Mesenchymal stem cell (in vitro differentiated cells and primary cell): ENCODE data around the gene EPAS1.

Experiments used
- DNase-seq: peaks from one replicate; pipeline ENCODE4 v3.0.0-alpha.2; 2013
- H2AFZ ChIP-seq: one replicate; pipeline ENCODE4 v1.6.1; 2013; ENCODE audit warnings: low read depth, mild to moderate bottlenecking, control low read depth, inconsistent platforms, low read length, moderate library complexity
- H2AK5ac ChIP-seq: 2 replicates; pipeline ENCODE4 v1.6.1; 2013; ENCODE audit warnings: low read length, moderate library complexity, mild to moderate bottlenecking, inconsistent platforms; ENCODE audit not compliant: severe bottlenecking
- H2BK120ac ChIP-seq: one replicate; pipeline ENCODE4 v1.6.1; 2013; ENCODE audit warnings: low read depth, mild to moderate bottlenecking, inconsistent platforms, low read length, moderate library complexity
- H2BK12ac ChIP-seq, 2 experiments: one replicate each; pipeline ENCODE4 v1.6.1; 2013; ENCODE audit warnings: inconsistent platforms in 2 of 2, low read length in 2 of 2, mild to moderate bottlenecking in 2 of 2, moderate library complexity in 2 of 2, control low read depth in 1 of 2
- H2BK15ac ChIP-seq: one replicate; pipeline ENCODE4 v1.6.1; 2013; ENCODE audit warnings: mild to moderate bottlenecking, low read depth, inconsistent platforms; ENCODE audit not compliant: poor library complexity, severe bottlenecking
- H2BK5ac ChIP-seq: 2 replicates; pipeline ENCODE4 v1.6.1; 2013; ENCODE audit warnings: low read depth, mild to moderate bottlenecking, low read length, control low read depth, inconsistent platforms; ENCODE audit not compliant: poor library complexity, severe bottlenecking
- H3K14ac ChIP-seq, 2 experiments: one replicate each; pipeline ENCODE4 v1.6.1; 2013; ENCODE audit warnings: inconsistent platforms in 2 of 2, low read length in 2 of 2, control low read depth in 1 of 2, mild to moderate bottlenecking in 1 of 2, moderate library complexity in 1 of 2
- H3K18ac ChIP-seq, 2 experiments: one replicate each; pipeline ENCODE4 v1.6.1; 2013; ENCODE audit warnings: inconsistent platforms in 2 of 2, low read length in 2 of 2, control low read depth in 1 of 2, low read depth in 1 of 2, mild to moderate bottlenecking in 1 of 2
- H3K23ac ChIP-seq, 2 experiments: one replicate each; pipeline ENCODE4 v1.6.1; 2013; ENCODE audit warnings: inconsistent platforms in 2 of 2, low read length in 2 of 2, mild to moderate bottlenecking in 2 of 2, moderate library complexity in 2 of 2, control low read depth in 1 of 2
- H3K27ac ChIP-seq: 2 replicates; pipeline ENCODE4 v1.5.1; 2013; ENCODE audit warnings: mild to moderate bottlenecking, moderate library complexity, low read length, control low read depth, inconsistent platforms; ENCODE audit not compliant: poor library complexity, severe bottlenecking
- H3K27me3 ChIP-seq, 2 experiments: 2 replicates each; pipeline versions ENCODE4 v1.6.1 to v1.7.0; 2013; ENCODE audit warnings: low read length in 2 of 2, mild to moderate bottlenecking in 2 of 2, moderate library complexity in 2 of 2, control low read depth in 1 of 2, inconsistent platforms in 1 of 2; ENCODE audit not compliant: control insufficient read depth in 1 of 2, insufficient read depth in 1 of 2
- H3K36me3 ChIP-seq, 2 experiments: 2 replicates each; pipeline versions ENCODE4 v1.6.1 to v1.7.0; 2013; ENCODE audit warnings: low read length in 2 of 2, control low read depth in 1 of 2, inconsistent platforms in 1 of 2, low read depth in 1 of 2, mild to moderate bottlenecking in 1 of 2; ENCODE audit not compliant: insufficient read depth in 2 of 2, control insufficient read depth in 1 of 2
- H3K4ac ChIP-seq, 2 experiments: one replicate each; pipeline ENCODE4 v1.6.1; 2013; ENCODE audit warnings: inconsistent platforms in 2 of 2, low read length in 2 of 2, mild to moderate bottlenecking in 2 of 2, moderate library complexity in 2 of 2, control low read depth in 1 of 2, low read depth in 1 of 2
- H3K4me1 ChIP-seq: 2 replicates; pipeline ENCODE4 v1.6.1; 2013; ENCODE audit warnings: low read depth, low read length, control low read depth; ENCODE audit not compliant: control insufficient read depth, insufficient read depth
- H3K4me2 ChIP-seq: 2 replicates; pipeline ENCODE4 v1.6.1; 2013; ENCODE audit warnings: low read length, mild to moderate bottlenecking, inconsistent platforms; ENCODE audit not compliant: poor library complexity, severe bottlenecking
- H3K4me3 ChIP-seq, 2 experiments: 2 replicates each; pipeline versions ENCODE4 v1.5.1 to v1.7.0; 2013; ENCODE audit warnings: low read length in 2 of 2, mild to moderate bottlenecking in 2 of 2, control low read depth in 1 of 2, low read depth in 1 of 2; ENCODE audit not compliant: insufficient read depth in 1 of 2
- H3K79me1 ChIP-seq: replicated peaks from 2 replicates; pipeline ENCODE4 v1.6.1; 2013; ENCODE audit warnings: mild to moderate bottlenecking, control low read depth, low read length, inconsistent platforms; ENCODE audit not compliant: poor library complexity, severe bottlenecking
- H3K9ac ChIP-seq: 2 replicates; pipeline ENCODE4 v1.7.0; 2013; ENCODE audit warnings: mild to moderate bottlenecking, low read length, moderate library complexity
- H3K9me3 ChIP-seq: 2 replicates; pipeline ENCODE4 v1.7.0; 2013; ENCODE audit warnings: mild to moderate bottlenecking, low read length; ENCODE audit not compliant: control insufficient read depth
- H4K8ac ChIP-seq: one replicate; pipeline ENCODE4 v1.6.1; 2013; ENCODE audit warnings: inconsistent platforms, mild to moderate bottlenecking, low read length, moderate library complexity
- H4K91ac ChIP-seq: one replicate; pipeline ENCODE4 v1.6.1; 2013; ENCODE audit warnings: mild to moderate bottlenecking, low read length, inconsistent platforms
- WGBS: methylation state at CpG from one replicate; pipeline ENCODE4 v1.1.7; 2013; ENCODE audit warnings: mixed read lengths; 5-methylcytosine and 5-hydroxymethylcytosine counted together

The EPAS1 gene

DNA sequence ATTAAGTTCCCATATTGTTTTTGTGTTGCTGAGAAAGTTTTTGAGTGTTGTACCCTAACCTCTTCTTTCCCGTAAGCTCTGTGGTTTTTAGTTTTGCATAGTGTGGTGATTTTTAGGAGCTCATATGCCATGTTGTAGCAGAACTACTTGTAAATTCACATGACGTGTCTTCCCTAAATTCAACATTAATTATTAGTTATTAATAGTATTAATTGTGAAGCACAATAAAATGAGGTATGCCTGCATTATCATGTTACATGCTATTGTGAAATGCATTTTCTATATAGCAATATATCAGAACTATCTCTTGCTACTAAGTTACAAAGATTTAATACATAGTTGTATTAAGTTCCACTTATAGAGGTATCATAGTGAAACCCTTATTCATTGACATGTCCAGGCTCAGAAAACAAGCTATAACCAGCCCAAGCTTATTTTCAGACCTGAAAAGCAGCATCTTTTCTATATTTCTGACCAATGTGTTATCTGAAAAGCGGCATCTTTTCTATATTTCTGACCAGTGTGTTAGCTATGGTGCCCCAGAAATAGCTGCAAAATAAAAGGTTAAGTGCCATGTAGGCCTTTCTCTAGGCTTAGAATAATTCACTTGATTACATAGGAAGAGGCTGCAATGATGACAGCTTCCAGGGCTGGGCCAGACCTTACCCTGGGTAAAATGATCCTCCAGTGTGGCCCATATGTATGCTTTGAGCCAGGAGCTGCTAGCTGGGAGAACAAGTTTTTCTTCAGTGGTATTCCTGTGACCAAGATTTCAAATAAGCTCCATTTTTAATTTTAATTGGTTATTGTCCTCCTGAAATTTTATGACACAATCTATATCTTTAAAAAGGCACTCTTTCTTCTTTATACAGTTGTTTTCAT, 21.6 kb downstream of the EPAS1 start:
- Histone ChIP-seq H2BK12ac (no peak overlapping the region), H3K4me1 (peaks cover 12% of the 10 kb centered on the region), H4K8ac (no peak overlapping the region), H3K36me3 (no peaks in the 10 kb centered on the region), H3K18ac (no peak overlapping the region), H3K9ac (no peak overlapping the region), H3K27me3 (no peaks in the 10 kb centered on the region), H3K23ac (no peak overlapping the region), H4K91ac (no peak overlapping the region), H3K4ac (no peak overlapping the region), H3K4me2 (no peak overlapping the region), H3K4me3 (no peak overlapping the region), H3K14ac (no peak overlapping the region), H2BK120ac (no peak overlapping the region), H2BK15ac (no peak overlapping the region), H3K27ac (no peak overlapping the region), H2AFZ (no peak overlapping the region), H2AK5ac (no peak overlapping the region), H3K79me1 (peaks cover 14% of the 10 kb centered on the region), H2BK5ac (no peak overlapping the region), H3K9me3 (no peaks in the 10 kb centered on the region)
- DNase-seq = no peak
- 100% methylated on average over 2 of the region's 3 CpGs for WGBS

DNA sequence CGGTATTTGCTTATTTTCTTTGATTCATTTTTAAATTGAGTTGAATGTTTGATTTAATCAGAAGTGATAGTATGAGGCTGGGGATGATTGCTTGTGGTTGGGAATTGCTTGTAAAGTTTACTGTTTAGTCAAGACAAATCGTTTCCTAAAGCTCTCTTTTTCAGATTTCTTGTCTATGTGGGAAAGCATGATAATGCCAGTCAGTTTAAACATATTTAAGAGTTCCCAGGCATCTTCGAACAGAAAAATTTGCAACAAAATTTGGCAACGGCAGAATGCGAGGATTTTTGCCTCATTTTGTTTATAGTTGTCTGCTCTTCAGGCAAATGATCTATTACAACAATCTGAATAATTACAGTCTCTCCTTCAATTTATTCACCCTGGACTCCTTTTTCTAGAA, 22.5 kb downstream of the EPAS1 start:
- peak overlapping the region; percentile 65 for H3K9ac ChIP-seq
- no peak overlapping the region for H2BK120ac ChIP-seq
- H3K23ac ChIP-seq = no peak overlapping the region
- H2BK12ac ChIP-seq = no peak overlapping the region
- no peak overlapping the region for H3K4me2 ChIP-seq
- peaks cover 12% of the 10 kb centered on the region for H3K79me1 ChIP-seq
- peak overlapping the region in 1 of 2 experiments; percentile 34 for H3K4me3 ChIP-seq
- DNase-seq = no peak
- no peak overlapping the region for H3K27ac ChIP-seq
- H3K4me1 ChIP-seq = peaks cover 11% of the 10 kb centered on the region
- 91% methylated on average over 5 of the region's 5 CpGs for WGBS
- no peak overlapping the region for H4K91ac ChIP-seq
- no peak overlapping the region for H3K18ac ChIP-seq
- H3K36me3 ChIP-seq = no peaks in the 10 kb centered on the region
- H4K8ac ChIP-seq = no peak overlapping the region
- H2BK5ac ChIP-seq = no peak overlapping the region
- H2AK5ac ChIP-seq = no peak overlapping the region
- no peak overlapping the region for H3K4ac ChIP-seq
- no peak overlapping the region for H2AFZ ChIP-seq
- H2BK15ac ChIP-seq = no peak overlapping the region
- no peaks in the 10 kb centered on the region for H3K9me3 ChIP-seq
- H3K14ac ChIP-seq = no peak overlapping the region
- H3K27me3 ChIP-seq = no peaks in the 10 kb centered on the region

DNA sequence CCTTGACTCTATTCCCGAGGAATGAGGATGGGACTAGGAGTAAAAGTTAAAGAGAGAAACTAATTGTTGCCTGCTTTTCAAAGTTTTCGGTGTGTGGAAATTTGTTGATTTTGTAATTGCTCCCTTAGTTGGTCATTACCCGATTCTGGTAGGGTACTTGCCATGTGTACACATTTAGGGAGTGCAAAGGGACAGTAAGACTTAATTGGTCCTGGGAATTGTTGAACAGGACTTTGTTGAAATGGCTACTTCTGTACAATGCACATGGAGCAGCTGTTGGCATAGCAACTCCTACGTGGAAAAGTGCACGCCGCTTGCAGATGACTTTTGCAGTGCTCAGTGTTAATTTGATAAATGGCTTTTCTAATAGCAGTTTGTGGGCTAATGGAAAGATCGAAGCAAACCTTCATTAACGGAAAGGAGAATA, 22.9 kb downstream of the EPAS1 start:
- Histone ChIP-seq H2BK15ac (no peak overlapping the region), H3K27ac (no peak overlapping the region), H2AK5ac (no peak overlapping the region), H3K27me3 (no peaks in the 10 kb centered on the region), H3K18ac (no peak overlapping the region), H3K23ac (no peak overlapping the region), H3K9ac (peak overlapping the region; percentile 65), H3K4me3 (peak overlapping the region in 1 of 2 experiments; percentile 34), H2BK5ac (no peak overlapping the region), H3K4me2 (no peak overlapping the region), H3K4ac (no peak overlapping the region), H4K91ac (no peak overlapping the region), H3K9me3 (no peaks in the 10 kb centered on the region), H3K79me1 (peaks cover 14% of the 10 kb centered on the region), H2BK120ac (no peak overlapping the region), H3K4me1 (peaks cover 6% of the 10 kb centered on the region), H4K8ac (no peak overlapping the region), H2AFZ (no peak overlapping the region), H3K36me3 (no peaks in the 10 kb centered on the region), H2BK12ac (peak overlapping the region in 1 of 2 experiments; percentile 15), H3K14ac (no peak overlapping the region)
- DNase-seq = peak; percentile 45
- 85% methylated on average over 8 of the region's 8 CpGs for WGBS

DNA sequence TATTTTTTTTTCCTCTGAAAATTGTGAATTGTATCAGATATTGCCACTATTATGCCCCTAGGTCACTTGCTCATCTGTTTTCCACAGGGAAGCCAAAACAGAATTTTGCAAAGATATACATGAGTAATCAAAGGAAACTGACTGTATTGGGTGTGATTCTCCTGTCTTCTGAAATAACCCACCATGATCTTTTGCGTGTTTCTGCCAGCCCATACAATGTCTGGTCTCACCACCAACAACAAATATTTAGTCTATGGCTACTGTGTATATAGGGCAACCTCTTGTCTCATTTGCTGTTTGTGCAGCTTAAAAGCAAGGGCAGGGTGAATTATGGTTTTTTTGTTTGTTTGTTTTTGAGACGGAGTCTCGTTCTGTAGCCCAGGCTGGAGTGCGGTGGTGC, 26.5 kb downstream of the EPAS1 start:
- H2BK15ac ChIP-seq = no peak overlapping the region
- 100% methylated on average over 1 of the region's 4 CpGs for WGBS
- no peak overlapping the region for H3K9ac ChIP-seq
- no peaks in the 10 kb centered on the region for H3K36me3 ChIP-seq
- H3K18ac ChIP-seq = no peak overlapping the region
- H3K23ac ChIP-seq = no peak overlapping the region
- DNase-seq = peak; percentile 44
- H2AK5ac ChIP-seq = no peak overlapping the region
- H3K4me1 ChIP-seq = peaks cover 3% of the 10 kb centered on the region
- no peak overlapping the region for H3K4me2 ChIP-seq
- H3K4me3 ChIP-seq = no peak overlapping the region
- H4K91ac ChIP-seq = no peak overlapping the region
- H3K27ac ChIP-seq = no peak overlapping the region
- no peak overlapping the region for H4K8ac ChIP-seq
- no peak overlapping the region for H2BK12ac ChIP-seq
- no peak overlapping the region for H2AFZ ChIP-seq
- H3K9me3 ChIP-seq = no peaks in the 10 kb centered on the region
- H2BK120ac ChIP-seq = no peak overlapping the region
- no peak overlapping the region for H2BK5ac ChIP-seq
- no peak overlapping the region for H3K14ac ChIP-seq
- no peak overlapping the region for H3K4ac ChIP-seq
- peaks cover 23% of the 10 kb centered on the region for H3K79me1 ChIP-seq
- no peaks in the 10 kb centered on the region for H3K27me3 ChIP-seq
